GM21360 (cell line): ENCODE data around the gene TMEM222.
A peak's percentile ranks its signal among the peaks of the same experiment; 100 is the strongest.
"Not testable (repeated sequence)": the region's sequence is repeated elsewhere in the genome, so short reads cannot be mapped to it uniquely, and the experiment has no call there.

Source experiments
- ATAC-seq: cut with Tn5 transposase; IDR thresholded peaks from one replicate; pipeline ENCODE4 v1.9.1; 2021; ENCODE audit warnings: mild to moderate bottlenecking, moderate library complexity; ENCODE audit not compliant: unreplicated experiment

The TMEM222 gene, protein sequence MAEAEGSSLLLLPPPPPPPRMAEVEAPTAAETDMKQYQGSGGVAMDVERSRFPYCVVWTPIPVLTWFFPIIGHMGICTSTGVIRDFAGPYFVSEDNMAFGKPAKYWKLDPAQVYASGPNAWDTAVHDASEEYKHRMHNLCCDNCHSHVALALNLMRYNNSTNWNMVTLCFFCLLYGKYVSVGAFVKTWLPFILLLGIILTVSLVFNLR

DNA sequence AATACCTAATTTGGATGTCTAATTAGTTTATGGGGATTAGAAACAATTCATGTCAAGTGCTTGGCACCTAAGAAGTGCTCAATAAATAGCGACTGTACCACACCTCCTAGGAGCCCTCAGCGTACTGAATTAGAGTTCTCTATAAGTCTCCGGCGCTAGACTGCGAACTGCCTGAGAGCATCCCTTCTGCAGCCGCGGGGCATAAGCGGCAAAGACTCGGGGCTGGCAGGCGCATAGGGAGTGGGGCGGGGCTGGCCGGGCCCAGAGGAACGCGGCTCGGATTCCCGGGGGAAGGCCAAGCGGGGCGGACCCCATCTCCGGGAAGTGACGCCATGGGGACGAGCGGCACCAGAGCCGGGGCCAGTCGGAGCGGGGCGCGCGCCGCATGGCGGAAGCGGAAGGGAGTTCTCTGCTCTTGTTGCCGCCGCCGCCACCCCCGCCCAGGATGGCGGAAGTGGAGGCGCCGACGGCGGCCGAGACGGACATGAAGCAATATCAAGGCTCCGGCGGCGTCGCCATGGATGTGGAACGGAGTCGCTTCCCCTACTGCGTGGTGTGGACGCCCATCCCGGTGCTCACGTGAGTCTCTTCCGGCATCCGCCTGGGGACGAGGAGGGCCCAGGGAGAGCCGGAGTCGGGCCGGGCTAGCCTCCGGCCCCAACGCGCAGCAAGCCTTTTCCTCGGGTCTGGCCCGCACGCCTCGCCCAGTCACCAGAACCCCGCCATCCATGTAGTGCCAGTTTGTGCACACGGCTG is at the start of gene TMEM222:
Gene TMEM222, plus strand, starts transcription at position 351 of the 756 bp plus-strand sequence. Its CDS starts 35 bp downstream, at position 386.
- peak; percentile 94 for ATAC-seq

GRCh38 chr1:27274204-27274603 is 47.8 kb upstream of the TMEM222 start:
- no peak for ATAC-seq

- ATAC-seq, result no peak
Observed at GRCh38 chr1:27275696-27276095, 46.3 kb upstream of the TMEM222 start.

DNA sequence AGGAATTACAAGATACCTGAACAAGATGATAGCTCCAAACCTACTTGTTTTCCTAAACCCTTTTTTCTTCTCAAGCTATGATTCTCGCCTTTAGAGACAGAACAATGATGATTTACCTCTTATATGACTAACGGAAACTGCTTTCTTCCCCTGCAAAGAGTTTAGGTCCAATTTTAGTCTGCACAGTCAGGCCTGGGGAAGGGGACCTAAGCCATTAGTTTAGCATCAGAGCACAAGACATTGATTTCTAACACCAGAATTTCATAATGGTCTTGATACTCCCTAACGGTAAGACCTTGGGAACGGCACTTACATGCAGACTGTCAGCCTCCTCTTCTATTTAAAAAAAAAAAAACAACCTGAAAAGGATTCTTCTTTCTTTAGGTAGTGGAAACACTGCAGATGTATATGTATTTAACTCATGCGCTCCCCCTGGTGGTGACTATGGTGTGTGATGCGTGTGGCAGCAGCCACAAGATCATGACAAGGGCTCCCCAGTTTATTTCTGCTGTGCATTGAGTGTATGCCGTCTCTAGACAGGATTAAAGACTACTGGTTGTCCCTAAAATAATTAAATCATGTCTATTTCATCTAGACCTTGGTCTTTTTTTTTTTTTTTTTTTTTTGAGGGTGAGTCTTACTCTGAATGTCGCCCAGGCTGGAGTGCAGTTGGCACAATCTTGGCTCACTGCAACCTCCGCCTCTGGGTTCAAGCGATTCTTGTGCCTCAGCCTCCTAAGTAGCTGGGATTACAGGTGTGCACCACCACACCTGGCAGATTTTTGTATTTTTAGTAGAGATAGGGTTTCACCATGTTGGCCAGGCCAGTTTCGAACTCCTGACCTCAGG is 37.3 kb upstream of the TMEM222 start:
- ATAC-seq, result no peak

GRCh38 chr1:27285274-27285660 is 36.7 kb upstream of the TMEM222 start:
- no peak for ATAC-seq

GRCh38 chr1:27285821-27286220 is 36.1 kb upstream of the TMEM222 start:
- not testable (repeated sequence) for ATAC-seq

- not testable (repeated sequence) for ATAC-seq
Observed at GRCh38 chr1:27289125-27289524, 32.8 kb upstream of the TMEM222 start.

GRCh38 chr1:27290581-27290980 is 31.4 kb upstream of the TMEM222 start:
- no peak for ATAC-seq

GRCh38 chr1:27292106-27292505 is 29.9 kb upstream of the TMEM222 start:
- no peak for ATAC-seq

GRCh38 chr1:27293915-27294314 is 28.0 kb upstream of the TMEM222 start:
- ATAC-seq, result no peak

DNA sequence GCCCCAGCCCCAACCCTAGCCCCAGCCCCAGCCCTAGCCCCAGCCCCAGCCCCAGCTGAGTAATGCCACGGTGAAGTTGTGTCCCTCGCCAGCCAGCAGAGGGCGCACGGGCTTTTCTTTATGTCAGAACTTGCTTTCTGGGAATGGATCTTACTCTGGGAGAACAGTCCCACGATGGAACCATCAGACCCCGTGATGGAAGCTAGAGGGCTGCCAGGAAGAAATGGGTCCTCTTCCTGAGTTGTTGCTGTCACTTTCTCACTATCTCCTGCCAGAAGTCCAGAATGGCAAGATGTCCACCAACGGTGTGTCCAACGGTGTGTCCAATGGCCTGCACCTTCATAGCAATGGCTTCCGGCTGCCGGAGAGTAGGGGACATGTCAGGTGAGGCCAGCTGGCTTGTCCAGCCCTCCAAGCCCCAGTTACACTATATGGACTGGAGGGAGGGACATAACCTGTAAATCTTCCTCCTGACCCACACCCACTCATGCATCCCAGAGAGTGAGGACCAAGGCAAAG is 25.1 kb upstream of the TMEM222 start:
- ATAC-seq, result no peak

DNA sequence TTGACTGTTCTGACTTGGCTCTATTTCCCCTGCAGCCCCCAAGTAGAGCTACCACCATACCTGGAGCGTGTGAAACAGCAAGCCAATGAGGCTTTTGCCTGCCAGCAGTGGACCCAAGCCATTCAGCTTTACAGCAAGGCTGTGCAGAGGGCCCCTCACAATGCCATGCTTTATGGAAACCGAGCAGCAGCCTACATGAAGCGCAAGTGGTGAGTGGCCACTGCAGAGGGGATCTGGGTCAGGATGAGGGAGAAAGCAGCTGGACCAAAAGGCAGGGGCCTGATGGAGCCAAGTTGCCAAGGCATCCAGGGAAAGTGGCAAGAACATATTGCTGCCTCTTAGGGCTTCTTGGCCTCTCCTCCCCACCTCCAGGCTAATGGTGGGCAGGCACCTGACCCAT is 24.1 kb upstream of the TMEM222 start:
- no peak for ATAC-seq

GRCh38 chr1:27298632-27299384 is 23.2 kb upstream of the TMEM222 start:
- no peak for ATAC-seq

DNA sequence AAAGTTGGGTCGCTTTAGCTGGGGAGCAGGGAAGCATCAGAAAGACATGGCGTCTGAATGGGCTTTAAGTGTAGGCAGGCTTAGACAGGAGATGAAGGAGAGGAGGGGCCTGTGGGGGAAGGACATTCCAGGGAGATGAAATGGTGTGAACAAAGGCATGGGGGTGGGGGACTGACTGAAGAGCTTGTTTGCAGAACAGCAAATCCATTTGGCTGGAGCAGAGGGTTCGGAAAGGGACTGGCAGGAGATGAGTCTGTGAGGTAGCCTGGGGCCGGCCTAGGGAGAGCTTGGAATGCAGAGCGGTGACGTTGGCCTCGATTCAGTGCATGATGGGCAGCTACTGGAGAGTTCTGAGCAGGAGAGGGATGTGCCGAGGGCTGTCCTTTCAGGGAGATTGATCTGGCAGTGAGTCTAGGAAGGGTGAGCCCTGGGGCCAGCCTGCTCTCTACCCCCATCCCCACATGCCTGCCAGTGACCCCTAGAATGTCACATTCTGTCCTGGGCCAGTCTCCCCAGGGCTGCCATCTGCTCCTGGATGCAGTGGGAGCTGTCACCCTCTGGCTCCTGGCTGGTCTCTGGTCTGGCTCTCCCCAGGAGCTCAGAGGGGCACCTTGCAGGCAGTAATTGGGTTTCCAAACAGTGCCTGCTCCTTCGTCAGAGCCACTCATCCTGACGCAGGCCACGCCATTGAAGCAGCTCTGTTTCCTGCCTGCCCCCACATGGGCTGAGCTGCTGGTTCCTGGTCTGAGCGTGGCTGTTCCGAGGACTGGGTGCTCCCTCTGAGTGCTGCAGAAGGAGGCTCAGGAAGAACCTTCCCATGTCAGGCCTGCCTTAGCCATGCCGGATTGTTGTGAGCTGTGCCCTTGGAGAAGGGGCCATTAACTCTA is 22.3 kb upstream of the TMEM222 start:
- ATAC-seq, result no peak

DNA sequence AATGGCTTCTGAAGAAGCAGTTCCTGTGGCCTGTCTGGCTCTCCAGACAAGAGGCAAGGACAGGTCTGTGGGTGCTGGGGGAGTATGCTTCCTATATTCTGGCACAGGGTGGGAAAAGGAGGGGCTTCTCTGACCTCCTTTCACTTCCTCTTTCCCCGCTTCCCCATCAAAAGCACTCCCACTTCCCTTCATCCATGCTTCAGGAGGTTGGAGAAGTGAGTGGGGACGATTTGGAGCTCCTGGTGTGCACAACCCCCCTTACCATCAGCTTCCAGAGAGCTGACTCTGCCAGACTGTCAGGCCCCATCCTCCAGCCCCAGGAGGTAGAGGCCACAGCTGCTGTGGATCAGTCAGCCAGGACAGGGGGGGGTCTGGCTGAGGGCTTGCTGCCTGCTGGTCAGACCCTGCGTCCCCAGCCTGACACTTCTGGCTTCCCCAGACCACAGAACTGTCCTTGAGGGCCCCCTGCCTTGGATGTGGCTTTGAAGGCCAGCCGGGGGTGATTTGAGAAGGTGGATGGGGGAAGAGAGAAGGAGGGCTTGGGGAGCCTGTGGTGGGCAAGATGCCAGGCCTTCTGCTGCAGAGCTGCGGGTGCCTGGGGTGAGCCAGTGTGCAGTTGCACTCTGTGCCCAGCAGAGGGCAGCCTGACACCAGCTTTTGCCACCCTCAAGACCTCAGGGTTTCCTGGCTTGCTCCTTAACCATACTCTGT is 21.5 kb upstream of the TMEM222 start:
- ATAC-seq, result no peak

- no peak for ATAC-seq
Observed at GRCh38 chr1:27301052-27301422, 20.9 kb upstream of the TMEM222 start.

- no peak for ATAC-seq
Observed at GRCh38 chr1:27301582-27302199, 20.3 kb upstream of the TMEM222 start.

GRCh38 chr1:27302612-27303011 is 19.4 kb upstream of the TMEM222 start:
- ATAC-seq, result no peak

GRCh38 chr1:27303509-27303908 is 18.5 kb upstream of the TMEM222 start:
- no peak for ATAC-seq
